H54 (cell line): ENCODE measurements around the gene RIPOR3.

Experiments
- DNase-seq: peaks from one replicate; pipeline ENCODE4 v3.0.0; 2011; ENCODE audit warnings: low spot score, mixed read lengths; ENCODE audit not compliant: insufficient read length
- FAIRE-seq: peaks from 3 replicates; lab custom pipeline; 2011; peaks lifted over from hg19 to GRCh38; lab: Jason Lieb, UNC
- POLR2A ChIP-seq: IDR thresholded peaks from 2 replicates; pipeline ENCODE4 v1.6.1; 2011; ENCODE audit warnings: low read depth, mild to moderate bottlenecking, low read length

The RIPOR3 gene

DNA sequence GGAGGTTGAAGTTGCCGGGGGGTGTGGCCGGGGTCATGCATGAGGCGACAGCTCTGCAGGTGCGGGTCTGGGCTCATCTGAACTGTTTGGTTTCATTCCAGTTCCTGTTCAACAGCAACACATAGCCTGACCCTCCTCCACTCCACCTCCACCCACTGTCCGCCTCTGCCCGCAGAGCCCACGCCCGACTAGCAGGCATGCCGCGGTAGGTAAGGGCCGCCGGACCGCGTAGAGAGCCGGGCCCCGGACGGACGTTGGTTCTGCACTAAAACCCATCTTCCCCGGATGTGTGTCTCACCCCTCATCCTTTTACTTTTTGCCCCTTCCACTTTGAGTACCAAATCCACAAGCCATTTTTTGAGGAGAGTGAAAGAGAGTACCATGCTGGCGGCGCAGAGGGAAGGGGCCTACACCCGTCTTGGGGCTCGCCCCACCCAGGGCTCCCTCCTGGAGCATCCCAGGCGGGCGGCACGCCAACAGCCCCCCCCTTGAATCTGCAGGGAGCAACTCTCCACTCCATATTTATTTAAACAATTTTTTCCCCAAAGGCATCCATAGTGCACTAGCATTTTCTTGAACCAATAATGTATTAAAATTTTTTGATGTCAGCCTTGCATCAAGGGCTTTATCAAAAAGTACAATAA lies 108.6 kb downstream of the RIPOR3 start:
- TF ChIP-seq POLR2A: no peak
- DNase-seq: no peak

DNA sequence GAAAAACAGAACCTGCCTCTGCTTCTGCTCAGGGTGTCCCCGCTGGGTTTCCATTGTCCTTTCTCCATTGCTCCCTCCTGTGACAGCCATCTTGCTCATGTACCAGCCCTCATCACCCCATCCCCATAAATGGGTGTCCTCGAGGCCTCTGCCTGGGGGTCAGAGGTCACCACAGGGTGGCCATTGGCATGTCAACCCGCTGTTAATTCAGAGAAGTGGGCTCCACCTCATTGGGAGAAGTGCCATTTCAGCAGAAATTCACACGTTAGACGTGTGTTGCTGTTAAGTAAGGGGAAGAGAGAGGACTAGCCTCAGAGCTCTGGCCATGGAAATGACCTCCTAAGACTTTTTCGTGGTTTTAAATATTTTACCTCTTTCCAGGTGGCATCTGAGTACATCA lies 109.2 kb downstream of the RIPOR3 start:
- TF ChIP-seq POLR2A: no peak
- FAIRE-seq (no peak), DNase-seq (no peak)

More for the DNA sequence above, 108.6 kb downstream of the RIPOR3 start:
- no peak for FAIRE-seq

DNA sequence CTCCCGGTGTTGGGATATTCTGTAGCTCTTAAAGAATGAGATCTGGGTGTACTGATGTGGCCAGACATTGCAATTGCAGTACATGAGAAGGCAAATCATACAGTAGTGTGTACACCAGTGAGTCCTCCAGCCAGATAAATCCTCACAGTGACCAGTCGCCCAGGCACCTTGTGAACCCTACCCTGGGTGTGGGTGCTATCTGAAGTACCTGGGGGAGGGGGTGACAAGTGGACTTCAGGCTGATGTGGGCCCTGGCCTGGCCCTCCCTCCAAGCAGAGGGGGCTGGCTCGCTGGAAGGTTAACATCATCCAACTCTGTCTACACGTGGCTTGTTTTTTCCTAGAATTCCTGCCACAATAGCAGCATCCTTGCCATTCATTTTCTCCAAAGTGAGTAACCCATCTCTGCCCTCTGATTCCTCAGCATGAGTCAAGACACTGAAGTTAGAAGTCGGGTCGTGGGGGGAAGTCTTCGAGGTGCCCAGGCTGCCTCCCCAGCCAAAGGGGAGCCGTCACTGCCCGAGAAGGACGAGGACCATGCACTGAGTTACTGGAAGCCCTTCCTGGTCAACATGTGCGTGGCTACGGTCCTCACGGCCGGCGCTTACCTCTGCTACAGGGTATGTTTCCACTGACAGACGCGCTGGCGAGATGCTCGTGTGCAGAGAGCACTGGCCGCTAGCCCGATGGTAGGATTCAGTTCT lies 110.3 kb downstream of the RIPOR3 start:
- FAIRE-seq: no peak
- DNase-seq: no peak
- no peak for TF ChIP-seq POLR2A

DNA sequence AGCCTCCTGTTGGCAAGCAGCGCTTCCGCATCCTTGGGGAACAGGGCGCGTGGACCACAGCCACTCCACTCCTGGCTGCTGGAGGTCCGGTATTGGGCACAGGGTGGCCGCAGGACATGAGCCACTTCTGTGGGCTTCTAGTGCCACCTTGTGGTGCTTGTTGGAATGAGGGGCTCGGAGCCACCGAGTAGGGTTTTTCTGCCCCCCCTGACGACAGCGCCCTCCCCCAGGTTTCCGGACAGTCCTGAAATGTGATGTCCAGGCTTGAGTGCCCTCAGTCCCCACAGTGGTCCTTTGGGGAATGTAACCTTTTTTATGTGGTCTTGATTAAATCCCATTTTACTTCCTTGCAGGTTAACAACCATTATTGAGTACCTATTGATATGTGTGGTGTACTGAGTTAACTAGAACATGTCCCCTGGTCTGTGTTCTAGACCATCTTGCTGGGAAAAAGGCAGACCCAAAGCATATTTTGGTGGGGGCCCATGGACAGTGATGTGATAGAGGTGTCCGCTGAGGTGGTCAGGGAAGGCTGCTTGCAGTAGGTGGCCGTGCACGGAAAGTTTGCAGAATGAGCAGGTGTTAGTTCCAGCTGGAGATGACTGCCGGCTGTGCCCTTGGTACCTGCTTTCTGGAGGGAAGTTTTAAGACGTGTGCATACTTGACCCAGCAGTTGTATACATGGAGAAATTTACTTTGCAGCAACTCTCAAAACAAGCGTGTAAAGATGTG lies 111.2 kb downstream of the RIPOR3 start:
- DNase-seq (peak; percentile 64), FAIRE-seq (no peak)
- no peak for TF ChIP-seq POLR2A

DNA sequence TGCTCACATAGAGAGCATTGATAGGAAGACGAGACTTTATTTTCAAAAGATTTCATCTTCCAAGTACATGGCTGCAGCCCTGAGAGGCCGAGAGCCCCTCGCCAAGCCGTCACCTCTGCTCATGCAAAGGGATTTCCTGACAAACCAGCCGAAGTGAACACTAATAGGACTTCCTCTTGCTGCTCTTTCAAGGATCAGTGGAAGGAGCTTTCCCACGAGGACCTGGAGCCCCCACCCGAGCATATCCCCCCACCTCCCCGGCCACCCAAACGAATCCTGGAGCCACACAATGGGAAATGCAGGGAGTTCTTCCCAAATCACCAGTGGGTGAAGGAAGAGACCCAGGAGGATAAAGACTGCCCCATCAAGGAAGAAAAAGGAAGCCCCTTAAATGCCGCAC lies 111.8 kb downstream of the RIPOR3 start:
- FAIRE-seq: no peak
- DNase-seq: no peak
- no peak for TF ChIP-seq POLR2A

DNA sequence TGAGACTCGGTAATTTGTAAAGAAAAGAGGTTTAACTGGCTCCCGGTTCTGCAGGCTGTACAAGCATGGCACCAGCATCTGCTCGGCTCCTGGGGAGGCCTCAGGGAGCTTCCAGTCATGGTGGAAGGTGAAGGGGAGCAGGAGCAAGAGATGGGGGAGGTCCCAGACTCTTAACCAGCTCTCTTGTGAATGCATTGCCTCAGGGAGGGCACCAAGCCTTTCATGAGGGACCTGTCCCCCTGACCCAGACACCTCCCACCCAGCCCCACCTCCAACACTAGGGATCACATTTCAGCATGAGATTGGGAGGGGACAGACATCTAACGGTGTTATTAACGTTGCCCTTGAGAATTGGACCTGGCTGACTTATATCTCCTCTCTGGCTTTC lies 112.6 kb downstream of the RIPOR3 start:
- no peak for DNase-seq
- FAIRE-seq: no peak
- TF ChIP-seq POLR2A: no peak

DNA sequence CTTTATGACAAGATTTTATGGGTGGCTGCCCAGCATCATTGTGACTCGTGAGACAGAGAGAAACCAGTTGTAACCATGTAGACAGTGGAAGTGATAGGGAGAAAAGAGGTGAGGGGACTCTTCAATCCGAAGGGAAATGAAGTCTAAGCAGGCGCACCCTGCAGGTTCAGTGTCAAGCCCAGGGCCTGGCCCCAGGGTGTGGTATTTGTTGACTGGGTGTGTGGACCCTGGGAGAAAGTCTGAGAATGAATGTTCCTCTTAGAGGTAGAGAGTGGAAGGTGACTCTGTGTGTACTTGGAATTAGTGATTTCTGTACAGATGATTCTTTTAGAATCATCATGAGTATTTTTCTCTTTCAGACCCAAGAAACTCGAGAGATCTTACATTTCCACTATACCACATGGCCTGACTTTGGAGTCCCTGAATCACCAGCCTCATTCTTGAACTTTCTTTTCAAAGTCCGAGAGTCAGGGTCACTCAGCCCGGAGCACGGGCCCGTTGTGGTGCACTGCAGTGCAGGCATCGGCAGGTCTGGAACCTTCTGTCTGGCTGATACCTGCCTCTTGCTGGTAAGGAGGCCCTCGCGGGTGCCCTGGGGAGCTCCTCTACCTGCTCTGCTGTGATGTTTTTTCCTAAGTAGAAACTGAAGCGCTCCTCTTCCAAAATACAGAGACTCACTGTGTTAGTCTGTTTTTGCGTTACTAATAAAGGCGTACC lies 113.1 kb downstream of the RIPOR3 start:
- FAIRE-seq (no peak), DNase-seq (no peak)
- no peak for TF ChIP-seq POLR2A

DNA sequence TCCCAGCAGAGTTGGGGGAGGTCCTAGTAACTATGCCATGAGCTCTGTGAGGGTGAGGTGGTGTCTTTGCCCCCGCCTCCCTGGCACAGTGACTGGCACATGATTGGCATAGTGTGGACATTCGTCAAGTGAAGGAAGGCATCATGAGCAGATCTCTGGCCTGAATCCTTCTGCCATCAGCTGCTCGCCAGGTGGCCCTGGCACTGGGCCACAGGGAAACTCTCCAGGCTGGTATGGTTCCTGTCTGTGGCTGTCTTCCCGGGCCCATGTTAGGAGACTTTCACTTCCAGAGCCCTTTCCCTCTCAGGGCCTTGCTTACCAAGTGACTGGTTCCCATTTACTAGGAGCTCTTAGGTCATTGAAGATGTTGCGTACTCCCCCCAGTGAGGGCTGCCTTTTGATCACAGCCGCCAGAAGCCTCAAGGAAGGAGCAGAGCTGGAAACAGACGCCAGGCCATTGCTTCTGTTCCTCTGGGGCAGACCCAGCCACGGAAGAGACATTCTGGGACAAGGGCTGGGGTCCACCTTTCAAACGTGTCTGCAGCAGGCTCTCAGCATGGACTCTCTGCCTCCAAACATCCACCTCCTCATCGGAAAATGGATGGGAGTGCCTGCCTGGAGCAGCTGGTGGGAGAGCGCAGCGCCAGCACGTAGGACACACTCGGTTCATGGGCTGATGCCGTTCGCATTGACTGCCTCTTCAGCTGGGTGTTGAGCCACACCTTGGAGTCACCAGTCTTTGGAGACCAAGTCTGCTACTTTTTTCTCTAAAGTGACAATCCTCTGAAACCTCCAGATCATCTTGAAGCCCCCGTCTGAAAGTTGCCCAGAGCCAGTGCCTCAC lies 113.9 kb downstream of the RIPOR3 start:
- DNase-seq: no peak
- FAIRE-seq: no peak

DNA sequence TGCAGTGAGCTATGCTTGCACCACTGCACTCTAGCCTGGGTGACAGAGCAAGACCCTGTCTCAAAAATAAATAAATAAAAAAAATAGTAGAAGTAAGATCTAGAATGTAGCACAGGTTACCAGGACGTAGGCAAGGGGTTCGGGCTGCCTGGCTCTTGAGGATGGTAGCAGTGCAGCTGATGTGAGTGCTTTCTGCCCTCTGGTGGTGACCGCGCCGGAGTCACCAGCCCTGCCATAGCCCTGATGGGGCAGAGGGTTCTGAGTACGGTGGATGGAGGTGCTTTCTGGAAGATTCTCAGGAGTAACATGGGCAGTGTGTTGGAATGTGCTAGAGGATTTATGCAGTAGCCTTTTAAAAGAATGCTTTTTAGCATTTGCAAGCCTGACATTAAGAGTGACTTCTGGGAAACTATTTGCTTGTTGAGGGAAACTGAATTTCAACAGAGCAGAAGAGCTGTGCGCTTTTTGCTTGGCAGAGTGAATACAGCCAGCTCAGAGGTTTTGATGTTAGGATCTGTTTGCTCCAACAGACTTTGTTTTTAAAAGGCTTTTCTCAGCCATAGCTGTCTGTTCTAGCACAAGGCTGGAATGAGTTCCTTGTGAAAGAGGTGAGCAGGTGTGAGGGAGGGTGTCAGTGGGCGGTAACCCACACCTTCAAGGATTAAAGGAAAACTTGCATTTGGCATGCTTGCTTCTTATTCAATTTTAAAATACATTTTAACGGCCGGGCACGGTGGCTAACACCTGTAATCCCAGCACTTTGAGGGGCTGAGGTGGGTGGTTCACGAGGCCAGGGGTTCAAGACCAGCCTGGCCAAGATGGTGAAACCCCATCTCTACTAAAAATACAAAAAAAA lies 115.2 kb downstream of the RIPOR3 start:
- DNase-seq: no peak
- TF ChIP-seq POLR2A: no peak

More for the DNA sequence above, 113.9 kb downstream of the RIPOR3 start:
- TF ChIP-seq POLR2A: no peak

DNA sequence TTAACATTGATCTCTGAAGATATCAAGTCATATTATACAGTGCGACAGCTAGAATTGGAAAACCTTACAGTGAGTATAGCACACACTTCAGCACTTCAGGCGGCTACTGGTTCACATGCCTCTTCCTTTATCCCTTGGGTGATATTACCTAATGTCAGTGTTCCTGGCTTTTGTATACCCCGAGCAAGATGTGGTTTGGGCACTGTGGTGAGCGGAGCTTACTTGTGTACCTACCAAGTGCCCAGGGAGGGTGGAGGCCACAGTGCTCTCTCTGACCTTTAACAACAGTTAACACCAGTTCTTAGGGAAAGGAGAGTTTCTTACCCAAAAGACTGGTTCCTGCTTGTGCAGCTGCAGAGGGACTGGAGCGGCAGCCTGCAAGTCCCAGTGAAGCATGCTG lies 116.8 kb downstream of the RIPOR3 start:
- TF ChIP-seq POLR2A: no peak
- FAIRE-seq: no peak
- DNase-seq: no peak

More for the DNA sequence above, 115.2 kb downstream of the RIPOR3 start:
- no peak for FAIRE-seq

DNA sequence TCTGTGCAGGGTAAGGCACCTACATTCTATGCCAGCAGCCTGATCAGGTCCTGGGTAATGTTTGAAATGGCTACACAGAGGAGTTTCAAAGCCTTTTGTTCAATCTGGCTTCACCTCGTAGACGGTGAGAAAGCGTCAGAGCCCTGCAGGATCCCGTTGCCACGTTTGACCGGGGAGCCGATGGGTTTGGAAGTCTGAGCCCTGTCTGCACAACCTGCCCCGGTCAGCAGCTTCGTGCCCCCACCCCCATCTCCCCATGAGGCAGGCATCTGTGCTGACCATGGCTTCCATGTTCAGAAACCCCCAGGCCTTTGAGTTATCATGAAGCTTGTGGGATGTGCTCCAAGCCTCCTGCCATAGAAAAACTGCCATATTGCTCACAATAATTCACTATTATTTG lies 117.2 kb downstream of the RIPOR3 start:
- DNase-seq: no peak
- no peak for FAIRE-seq
- no peak for TF ChIP-seq POLR2A

DNA sequence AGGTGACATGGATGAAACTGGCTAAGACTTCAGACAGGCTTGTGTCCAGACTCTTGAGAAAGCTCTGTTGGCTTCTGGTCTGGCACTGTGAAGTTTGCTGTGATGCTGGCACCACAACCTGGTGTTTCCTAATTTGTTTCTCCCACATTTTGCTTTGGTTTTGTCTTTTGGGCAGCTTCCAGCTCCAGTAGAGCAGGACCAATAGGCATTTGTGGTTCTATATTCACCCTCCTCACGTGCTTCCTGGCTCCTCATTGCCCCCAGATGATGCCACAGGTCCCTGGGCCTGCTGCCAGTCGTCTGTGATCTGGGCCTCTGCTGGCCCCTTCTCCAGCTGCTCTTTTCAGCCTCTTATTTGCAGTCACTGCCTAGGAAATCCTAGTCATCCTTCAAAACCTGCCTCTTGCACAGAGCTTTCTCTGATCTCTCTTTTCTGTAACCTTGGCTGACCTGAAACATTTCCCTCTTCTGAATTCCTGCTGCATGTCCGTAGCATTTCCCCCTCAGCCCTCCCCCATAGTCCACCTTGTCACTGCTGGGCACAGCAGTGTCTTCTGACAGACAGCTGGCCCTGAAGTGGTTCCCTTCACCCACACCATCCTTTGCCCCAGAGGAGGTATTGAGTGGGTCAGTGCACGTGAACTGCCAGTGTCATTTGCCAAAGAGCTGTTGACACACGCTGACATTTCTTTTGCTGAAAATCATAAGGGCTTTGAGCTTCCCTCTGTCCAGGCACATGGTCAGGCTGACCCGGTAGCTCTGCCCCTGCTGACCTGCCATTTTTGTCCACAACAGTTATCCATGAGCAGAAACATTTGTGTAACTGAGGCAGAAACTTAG lies 118.2 kb downstream of the RIPOR3 start:
- DNase-seq: no peak
- FAIRE-seq: no peak

More for the DNA sequence above, 118.2 kb downstream of the RIPOR3 start:
- no peak for TF ChIP-seq POLR2A
